GM18502 (cell line): ENCODE measurements around the gene RABIF.
A peak's percentile ranks its signal among the peaks of the same experiment; 100 is the strongest.
"Not testable (repeated sequence)": the region's sequence is repeated elsewhere in the genome, so short reads cannot be mapped to it uniquely, and the experiment has no call there.

Experiments
- ATAC-seq: cut with Tn5 transposase; IDR thresholded peaks from one replicate; pipeline ENCODE4 v1.9.1; 2021; ENCODE audit warnings: mild to moderate bottlenecking; ENCODE audit not compliant: unreplicated experiment, poor library complexity

The RABIF gene

DNA sequence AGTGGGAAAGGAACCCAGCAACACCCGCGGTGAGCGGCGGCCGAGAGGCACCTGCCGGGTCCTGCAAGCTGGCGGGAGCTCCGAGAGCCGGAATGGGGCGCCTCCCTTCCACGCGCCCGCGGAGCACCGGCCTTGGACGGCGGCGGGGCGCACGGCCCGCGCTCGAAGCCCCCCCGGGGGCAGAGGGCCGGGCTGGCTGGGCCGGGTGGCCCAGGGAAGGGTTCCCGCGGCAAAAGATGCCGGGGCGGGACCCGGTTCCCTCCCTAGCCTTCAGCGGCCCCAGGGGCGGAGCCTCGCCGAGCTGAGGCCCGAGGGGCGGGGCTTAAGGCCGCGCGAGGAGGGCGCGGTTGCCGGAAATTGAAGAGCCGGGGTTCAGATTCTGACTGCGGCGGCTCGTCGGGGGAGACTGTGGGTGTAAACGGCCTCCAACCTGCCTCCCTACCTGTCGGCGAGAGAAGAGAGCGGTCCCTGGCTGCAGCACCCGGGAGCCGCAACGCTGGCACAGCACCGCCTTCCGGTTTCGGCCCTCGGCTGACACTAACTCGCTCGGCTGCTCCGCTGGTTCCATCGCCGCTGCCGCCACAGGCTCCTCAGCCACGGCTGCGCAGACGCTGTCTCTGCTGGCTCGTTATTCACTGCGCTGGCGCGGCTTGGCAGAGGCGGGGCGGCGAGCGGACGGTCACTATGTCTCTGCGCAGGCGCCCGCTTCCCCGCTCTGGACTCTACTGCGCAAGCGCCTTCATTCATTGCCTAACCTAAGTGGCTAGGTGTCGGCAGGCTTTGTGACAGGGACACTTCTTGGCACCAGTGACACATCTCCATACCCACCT, at the start of gene RABIF:
Gene RABIF, minus strand, starts transcription at position 619 of the 830 bp plus-strand sequence. Its CDS starts 51 bp downstream, at position 568.
- ATAC-seq = peak; percentile 89

DNA sequence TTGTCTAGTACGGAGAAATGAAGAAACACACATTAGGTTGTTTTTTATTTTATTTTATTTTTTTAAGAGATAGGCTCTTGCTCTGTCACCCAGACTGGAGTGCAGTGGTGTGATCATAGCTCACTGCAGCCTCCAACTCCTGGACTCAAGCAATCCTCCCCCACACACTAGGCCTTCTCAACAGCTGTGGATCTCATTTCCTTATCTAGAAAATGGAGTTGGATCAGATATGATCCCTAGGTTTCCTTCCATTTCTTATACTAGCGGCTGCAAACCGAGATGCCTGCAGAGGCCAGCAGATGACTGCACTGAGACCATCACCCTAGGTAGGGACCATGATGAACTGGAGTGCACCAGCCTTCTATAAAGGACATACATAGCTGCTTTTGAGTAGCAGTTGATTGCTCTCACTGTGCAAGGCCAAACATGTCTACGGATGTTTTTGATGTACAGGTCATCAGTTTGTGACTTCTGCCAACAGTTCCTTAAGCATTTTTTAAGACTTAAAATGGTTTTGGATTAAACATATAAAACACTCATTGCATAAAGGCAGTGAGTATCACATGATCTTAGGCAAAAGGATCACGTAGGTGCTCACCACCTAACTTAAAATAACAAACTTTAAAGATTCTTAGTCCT, 49.5 kb upstream of the RABIF start:
- ATAC-seq = no peak

DNA sequence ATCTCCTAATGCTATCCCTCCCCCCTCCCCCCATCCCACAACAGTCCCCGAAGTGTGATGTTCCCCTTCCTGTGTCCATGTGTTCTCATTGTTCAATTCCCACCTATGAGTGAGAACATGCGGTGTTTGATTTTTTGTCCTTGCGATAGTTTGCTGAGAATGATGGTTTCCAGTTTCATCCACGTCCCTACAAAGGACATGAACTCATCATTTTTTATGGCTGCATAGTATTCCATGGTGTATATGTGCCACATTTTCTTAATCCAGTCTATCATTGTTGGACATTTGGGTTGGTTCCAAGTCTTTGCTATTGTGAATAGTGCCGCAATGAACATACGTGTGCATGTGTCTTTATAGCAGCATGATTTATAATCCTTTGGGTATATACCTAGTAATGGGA, 47.5 kb upstream of the RABIF start:
- not testable (repeated sequence) for ATAC-seq

DNA sequence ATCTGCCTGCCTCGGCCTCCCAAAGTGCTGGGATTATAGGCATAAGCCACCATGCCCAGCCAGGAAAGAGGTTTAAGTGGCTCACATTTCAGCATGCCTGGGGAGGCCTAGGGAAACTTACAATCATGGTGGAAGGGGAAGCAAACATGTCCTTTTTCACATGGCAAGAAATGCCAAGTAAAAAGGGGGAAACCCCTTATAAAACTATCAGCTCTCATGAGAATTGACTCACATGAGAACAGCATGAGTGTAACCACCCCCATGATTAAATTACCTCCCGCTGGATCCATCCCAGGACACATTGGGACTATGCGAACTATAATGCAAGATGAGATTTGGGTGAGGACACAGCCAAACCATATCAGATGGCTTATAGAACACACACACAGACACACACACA, 46.9 kb upstream of the RABIF start:
- ATAC-seq = no peak

DNA sequence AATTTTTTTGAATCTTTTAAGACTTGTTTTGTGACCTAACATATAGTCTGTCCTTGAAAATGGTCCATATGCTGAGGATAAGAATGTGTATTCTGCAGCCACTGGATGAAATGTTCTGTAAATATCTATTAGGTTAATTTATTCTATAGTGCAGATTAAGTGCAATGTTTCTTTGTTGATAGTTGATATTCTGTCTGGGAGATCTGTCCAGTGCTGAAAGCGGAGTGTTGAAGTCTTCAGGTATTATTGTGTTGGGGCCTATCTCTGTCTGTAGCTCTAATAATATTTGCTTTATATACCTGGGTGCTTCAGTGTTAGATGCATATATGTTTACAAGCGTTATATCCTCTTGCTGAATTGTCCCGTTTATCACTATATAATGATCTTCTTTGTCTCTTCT, 45.8 kb upstream of the RABIF start:
- ATAC-seq = no peak

DNA sequence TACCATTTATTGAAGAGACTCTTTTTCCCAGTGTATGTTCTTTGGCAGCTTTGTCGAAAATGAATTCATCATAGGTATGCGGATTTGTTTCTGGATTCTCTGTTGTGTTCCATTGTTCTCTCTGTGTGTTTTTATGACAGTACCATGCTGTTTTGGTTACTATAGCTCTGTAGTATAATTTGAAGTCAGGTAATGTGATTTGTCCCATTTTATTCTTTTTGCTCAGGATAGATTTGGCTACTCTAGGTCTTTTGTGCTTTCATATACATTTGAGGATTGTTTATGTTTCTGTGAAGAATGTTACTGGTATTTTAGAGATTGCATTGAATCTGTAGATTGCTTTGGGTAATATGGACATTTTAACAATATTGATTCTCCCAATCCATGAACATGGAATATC, 43.5 kb upstream of the RABIF start:
- ATAC-seq = no peak

DNA sequence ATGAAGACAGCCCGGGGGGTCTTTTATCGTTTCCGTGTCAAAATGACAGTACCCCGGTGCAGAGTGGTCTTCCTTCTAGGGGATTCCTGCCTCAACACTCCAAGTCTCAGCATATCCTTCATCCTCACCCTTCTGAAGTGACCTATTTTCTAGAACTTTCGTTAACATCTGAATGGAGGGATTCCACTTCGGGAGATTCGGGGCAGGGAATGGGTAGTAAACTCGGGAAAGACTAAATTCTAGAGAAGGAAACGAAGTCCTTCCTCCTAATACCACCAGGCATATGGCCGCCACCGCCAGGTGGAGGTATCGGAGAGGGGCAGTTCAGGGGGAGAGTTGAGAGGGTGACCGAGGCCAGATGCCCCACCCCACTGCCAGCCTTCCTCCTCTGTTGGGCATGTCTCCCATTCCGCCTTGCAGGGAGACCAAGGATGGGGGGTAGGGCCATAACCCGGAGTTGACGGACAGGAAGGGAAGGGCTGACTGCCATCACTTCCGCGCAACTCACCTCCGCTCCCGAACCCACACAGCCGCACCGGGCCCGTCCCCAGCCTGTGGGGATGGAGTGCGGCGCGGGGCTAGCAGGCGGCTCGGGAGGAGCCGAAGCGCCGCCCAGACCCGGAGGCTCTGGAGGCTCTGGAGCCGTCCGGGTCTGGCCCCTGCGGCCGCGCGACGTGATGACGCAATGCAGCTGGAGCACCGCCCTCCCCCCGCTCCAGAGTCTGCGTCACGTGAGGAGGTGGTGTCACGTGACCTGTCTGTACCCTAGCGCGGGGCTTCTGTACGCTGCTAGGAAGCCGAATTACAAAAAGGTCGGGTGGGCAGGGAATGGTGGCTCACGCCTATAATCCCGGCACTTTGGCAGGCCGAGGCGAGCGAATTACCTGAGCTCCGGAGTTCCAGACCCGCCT, 37.9 kb upstream of the RABIF start, which contains the start of gene KLHL12:
Gene KLHL12, minus strand, starts transcription at position 654 of the 911 bp plus-strand sequence. CDS start 2,072 bp downstream, outside the sequence.
- ATAC-seq = peak; percentile 93

DNA sequence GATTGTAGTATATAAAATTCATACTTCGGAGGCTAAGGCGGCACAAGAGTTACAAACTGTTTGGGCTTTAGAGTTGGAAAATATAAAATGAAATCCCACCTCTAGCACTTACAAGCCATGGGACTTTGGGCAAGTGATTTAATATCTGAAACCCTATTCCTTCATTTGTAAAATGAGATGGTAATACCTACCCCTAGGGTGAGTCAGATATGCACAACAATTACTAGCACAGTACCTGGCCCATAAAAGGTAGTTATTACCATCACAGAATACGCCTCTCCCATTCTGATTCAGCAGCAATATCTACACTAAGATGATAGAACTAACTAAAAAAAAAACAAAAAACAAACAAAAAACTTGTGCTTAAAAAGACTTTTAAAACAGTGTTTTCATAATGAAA, 34.6 kb upstream of the RABIF start:
- ATAC-seq = no peak

DNA sequence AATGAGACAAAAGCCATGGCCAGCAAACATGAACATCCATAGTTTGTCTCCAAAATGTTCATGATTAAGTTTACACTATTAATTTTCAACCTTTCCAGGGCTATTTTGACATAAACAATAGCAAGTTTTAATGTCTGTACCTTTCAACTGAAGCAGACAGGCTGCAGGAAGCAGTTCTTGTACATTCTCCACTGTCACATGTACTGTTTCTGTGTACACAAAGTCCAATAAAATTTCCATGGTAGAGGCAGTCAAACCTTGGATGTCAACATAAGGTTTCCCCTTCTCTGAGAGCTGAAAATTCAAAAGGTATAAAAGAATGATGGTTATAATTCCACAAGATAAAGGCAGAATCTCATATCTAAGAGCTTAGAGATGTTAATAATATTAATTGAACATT, 30.7 kb upstream of the RABIF start:
- ATAC-seq = no peak

DNA sequence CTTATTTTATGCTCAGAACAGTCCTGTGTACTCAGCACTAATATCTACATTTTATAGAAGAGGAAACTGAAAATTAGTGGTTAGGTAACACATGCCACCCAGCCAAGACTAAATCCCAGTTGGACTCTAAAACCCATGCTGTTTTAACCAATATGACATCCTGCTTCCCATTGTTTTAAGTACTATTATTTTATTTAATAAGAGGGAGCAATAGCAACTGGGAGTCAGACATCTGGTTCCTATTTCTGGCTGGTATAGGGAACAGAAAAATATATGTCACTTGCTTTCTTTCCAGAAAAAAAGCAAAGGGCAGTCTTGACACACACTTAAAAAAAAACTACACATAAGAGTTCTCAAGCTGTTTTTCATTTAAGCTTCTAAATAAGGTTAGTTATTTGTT, 26.2 kb upstream of the RABIF start:
- no peak for ATAC-seq

DNA sequence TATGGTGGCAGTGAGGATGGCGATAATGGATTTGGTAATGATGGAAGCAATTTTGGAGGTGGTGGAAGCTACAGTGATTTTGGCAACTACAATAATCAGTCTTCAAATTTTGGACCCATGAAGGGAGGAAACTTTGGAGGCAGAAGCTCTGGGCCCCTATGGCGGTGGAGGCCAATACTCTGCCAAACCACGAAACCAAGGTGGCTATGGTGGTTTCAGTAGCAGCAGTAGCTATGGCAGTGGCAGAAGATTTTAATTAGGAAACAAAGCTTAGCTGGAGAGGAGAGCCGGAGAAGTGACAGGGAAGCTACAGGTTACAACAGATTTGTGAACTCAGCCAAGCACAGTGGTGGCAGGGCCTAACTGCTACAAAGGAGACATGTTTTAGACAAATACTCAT, 23.5 kb upstream of the RABIF start:
- ATAC-seq = not testable (repeated sequence)

DNA sequence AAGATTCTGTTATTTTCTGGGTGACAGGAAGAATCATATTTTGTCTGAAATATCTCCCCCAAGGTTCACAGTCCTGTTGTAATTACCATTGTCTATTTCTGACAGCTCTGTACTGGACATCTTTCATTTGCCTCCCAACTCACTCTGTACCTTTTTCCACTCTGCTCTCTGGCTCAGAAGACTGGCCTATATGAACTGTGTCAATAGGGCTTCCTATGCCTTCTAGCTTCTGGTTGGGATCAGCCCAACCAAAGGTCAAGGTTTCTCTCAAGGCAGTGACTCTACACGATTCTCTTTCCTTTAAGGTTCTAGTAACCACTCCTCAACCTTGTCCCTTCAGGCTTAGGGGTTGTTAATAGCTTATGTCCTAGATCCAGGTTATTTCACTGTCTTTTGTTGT, 20.5 kb upstream of the RABIF start:
- ATAC-seq = no peak

DNA sequence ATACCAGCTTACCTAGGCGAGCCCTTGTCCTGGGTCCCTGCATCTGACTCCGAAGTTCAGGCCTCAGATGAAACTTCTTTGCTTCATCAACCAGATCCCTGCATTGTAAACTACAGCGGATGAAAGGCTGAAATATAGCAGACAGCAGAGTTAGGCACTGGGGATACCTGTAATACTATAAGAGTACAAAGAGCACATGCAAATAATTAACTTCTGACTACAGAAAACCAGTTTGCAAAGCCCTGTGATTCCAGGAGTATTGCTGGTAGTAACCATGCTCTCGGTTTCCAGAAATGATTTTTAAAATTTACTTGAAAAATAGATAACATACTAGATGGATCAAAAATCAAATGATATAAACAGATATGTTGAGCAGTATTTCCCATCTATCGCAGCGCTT, 20.0 kb upstream of the RABIF start:
- ATAC-seq = no peak

DNA sequence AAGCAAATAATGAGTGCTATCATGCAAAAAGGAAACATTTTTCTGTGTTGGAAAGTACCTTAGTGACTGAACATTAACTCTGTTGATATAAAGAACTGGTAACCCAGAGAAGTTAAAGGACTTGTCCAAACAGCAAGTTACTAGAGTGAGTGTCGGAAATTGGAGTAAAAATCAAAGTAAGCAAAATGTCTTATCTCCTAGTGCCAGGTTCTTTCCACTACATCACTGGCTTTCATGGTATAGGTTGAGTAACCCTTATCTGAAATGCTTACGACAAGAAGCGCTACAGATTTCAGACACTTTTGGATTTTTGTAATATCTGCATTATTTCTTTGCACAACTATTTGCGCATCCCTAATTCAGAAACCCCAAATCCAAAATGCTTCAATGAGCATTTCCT, 16.4 kb upstream of the RABIF start:
- ATAC-seq = no peak

DNA sequence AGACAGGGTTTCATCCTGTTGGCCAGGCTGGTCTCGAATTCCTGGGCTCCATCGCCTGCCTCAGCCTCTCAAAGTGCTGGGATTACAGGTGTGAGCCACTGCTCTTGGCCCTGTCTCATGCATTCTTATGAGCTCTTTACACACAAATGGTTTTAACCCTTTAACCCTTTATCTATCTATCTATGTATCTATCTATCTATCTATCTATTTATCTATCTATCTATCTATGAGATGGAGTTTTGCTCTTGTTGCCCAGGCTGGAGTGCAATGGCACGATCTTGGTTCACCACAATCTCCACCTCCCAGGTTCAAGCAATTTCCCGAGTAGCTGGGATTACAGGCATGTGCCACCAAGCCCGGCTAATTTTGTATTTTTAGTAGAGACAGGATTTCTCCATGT, 14.9 kb upstream of the RABIF start:
- ATAC-seq = not testable (repeated sequence)

DNA sequence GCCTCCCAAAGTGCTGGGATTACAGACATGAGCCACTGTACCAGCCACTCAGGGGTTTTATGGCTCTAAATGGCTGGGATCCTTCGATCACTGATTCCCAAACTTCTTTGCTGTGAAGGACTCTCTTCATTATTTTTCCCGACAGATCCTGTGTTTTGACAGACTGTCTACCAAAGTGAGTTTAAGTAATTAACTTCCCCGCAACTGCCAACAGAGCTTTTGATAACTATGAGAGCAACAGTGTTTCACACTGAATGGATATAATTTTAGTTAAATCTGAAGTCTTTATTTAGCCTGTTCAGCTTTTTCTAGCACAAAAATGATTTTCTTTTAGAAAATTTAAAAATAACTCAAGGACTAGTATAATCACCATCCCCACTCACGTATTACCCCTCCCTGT, 12.6 kb upstream of the RABIF start:
- ATAC-seq = no peak

DNA sequence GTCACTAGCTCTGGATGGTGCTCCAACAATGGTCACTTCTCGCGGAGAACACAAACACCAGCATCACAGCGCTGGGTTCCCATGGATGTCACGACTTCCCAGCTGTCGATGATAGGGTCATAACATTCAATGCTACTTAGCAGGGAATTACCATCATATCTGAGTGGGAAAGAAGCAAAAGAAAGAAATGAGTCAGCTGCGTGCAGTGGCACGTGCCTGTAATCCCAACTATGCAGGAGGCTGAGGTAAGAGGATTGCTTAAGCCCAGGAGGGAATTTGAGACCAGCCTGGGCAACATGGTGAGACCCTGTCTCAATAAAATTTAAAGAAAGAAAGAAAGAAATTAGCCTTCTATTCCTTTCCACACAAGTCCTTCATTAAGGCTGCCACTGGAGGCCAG, 3.6 kb upstream of the RABIF start:
- ATAC-seq = no peak

DNA sequence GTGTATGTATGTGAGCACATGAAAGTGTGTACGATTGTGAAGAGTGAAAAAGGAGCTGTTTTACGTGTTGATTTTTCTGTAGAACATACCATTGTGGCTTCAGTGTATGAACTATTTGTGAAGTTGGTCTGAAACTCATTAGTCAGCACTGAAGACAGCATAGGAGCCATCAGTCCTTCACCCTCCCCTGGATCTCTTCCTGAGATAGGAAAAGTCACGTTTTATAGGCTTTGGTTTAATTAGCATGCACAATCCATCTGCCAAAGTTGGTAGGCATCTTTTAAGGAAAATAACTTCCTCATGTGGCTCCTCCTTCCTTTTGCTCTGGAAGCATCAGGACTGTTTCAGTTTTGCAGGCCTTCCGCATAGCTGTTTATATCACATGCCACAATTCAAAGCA, 1.4 kb upstream of the RABIF start:
- ATAC-seq = no peak

DNA sequence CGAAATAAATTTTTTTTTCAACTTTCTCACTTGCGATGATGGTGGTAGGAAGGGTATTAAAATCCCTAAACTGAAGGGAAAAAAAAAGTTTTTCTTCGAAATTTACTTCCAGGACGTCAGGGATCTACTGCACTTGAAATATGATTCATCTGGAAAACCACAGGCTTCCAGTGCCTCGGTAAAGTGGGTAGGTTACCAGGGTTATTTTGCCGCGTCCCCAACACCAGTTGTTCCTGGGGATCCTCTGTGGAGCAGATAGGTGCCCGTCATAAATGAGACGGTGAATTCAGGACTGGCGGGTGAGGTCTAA, 773 bp downstream of the RABIF start:
- ATAC-seq = no peak

DNA sequence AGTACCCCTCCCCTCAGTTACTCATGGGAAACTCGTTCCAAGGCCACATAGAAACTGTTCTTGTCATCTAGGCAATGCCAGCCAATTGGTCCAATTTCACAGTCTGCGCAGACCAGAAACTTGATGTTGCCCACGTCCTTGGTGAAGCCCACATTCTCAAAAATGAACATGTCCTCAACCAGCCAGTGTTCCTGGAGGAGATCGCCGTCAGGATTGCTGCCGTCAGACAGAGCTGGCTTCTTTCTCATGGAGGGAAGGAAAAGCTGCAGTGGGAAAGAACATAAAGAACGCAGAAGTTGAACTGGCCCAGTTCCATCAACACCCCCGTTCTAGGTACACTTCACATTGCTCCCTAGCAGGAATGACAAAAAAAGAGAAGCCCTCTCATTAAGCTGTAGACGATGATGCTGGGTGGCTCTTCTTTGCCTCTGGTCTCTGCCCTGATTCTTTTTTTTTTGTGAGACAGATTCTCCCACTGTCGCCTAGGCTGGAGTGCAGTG, 7.9 kb downstream of the RABIF start:
- ATAC-seq = no peak

DNA sequence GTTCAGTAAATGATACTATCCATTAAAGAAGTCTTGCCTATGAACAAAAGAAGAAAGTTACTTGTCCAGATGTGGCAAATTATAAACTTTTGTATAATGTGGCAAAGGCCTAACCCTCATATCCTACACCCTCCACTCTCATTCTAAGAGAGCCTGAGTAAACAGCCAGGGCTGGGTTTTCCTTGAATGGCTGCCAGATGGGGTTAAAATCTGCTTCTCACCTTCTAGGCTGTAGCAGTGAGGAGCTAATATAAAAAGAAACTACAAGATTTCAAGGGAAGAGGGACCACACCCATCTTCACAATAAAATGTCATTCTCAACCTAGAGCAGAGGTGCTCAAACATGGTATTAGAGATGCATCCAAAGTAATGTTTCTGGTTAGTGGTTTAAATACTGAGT, 8.9 kb downstream of the RABIF start:
- no peak for ATAC-seq
